Thyroid gland (tissue), 4 donors: ENCODE measurements around the gene CERT1. TPM values are rescaled to one million over a fixed set of nuclear protein-coding genes. Genes with fewer than 3 reads are reported as not detected.

Experiments
- DNase-seq, 2 donors: peaks; one replicate each; pipeline ENCODE4 v3.0.0-alpha.2; 2019
- H3K27ac ChIP-seq, 3 donors: fragments of 200-600 bp; sonication (generic); 1 replicate in 2 of 3; 2 replicates in 1 of 3; pipeline ENCODE4 v1.5.1; 2016 to 2019; ENCODE audit warnings: mild to moderate bottlenecking in 1 of 3, moderate library complexity in 1 of 3
- H3K27me3 ChIP-seq: fragments of 200-600 bp; sonication (generic); one replicate; pipeline ENCODE4 v1.5.1; 2019
- H3K36me3 ChIP-seq, 2 donors: fragments of 200-600 bp; sonication (generic); one replicate each; pipeline ENCODE4 v1.5.1; 2016 to 2019
- H3K4me1 ChIP-seq, 2 donors: fragments of 200-600 bp; sonication (generic); one replicate each; pipeline ENCODE4 v1.5.1; 2017 to 2019
- H3K4me3 ChIP-seq, 3 donors: fragments of 200-600 bp; sonication (generic); replicated peaks in 1 of 3; 1 replicate in 2 of 3; 2 replicates in 1 of 3; pipeline ENCODE4 v1.5.1; 2016; ENCODE audit warnings: mild to moderate bottlenecking in 1 of 3
- H3K9me3 ChIP-seq: fragments of 200-600 bp; sonication (generic); one replicate; pipeline ENCODE4 v1.5.1; 2017
- CTCF ChIP-seq, 6 experiments: fragments of 200-600 bp in 3 of 6; fragments of 450-650 bp in 3 of 6; sonication (generic) in 3 of 6; IDR thresholded peaks; one replicate each; pipeline ENCODE4 v1.5.1; 2016 to 2019; ENCODE audit warnings: antibody characterized with exemption in 6 of 6, mild to moderate bottlenecking in 2 of 6, inconsistent platforms in 1 of 6, moderate library complexity in 1 of 6
- POLR2A ChIP-seq, 2 donors: fragments of 450-650 bp; IDR thresholded peaks; one replicate each; pipeline ENCODE4 v1.6.1; 2017; ENCODE audit warnings: antibody characterized with exemption in 2 of 2, mild to moderate bottlenecking in 2 of 2, moderate library complexity in 1 of 2
- whole genome bisulfite sequencing, 2 donors: methylation state at CpG; one replicate each; pipeline ENCODE4 v1.1.5; 2017; 5-methylcytosine and 5-hydroxymethylcytosine counted together
- intact Hi-C: fragments of 100-400 bp; cut with DNase I; formaldehyde crosslinking; loops from one replicate; pipeline ENCODE4 v1.15.1; 2023
- small RNA-seq: library from RNA; depleted of rRNA; stranded (forward); fragments of <200 nt; gene quantifications from one replicate; pipeline ENCODE3, GENCODE V24; 2016
- total RNA-seq, 4 donors: library from RNA; depleted of rRNA; stranded (reverse); fragments of >200 nt; gene quantifications; one replicate each; pipeline ENCODE4 v1.2.3, GENCODE V29; 2016

The CERT1 gene
- total RNA-seq, 4 donors from 2014 or later: 66.3 to 87.5 (median 78.0) TPM

GRCh38 chr5:75331095-75332090 lies 180.0 kb downstream of the CERT1 start:
- no peak overlapping the region for H3K27ac ChIP-seq
- peaks cover 0 to 5% of the 10 kb centered on the region in 2 donors for H3K4me1 ChIP-seq
- no peak for TF ChIP-seq CTCF (IDR thresholded peaks at IDR 0.05)
- no peak for TF ChIP-seq POLR2A (IDR thresholded peaks at IDR 0.05)
- no peaks in the 10 kb centered on the region for H3K9me3 ChIP-seq
- intact Hi-C loops: loop anchor here (10.0 kb wide), 1 partner anchor 353 kb away; no protein-coding TSS in a partner anchor
- 66 to 68% methylated on average over 4 of the region's 4 CpGs for WGBS, 2 donors
- no peaks in the 10 kb centered on the region for H3K36me3 ChIP-seq
- no peaks in the 10 kb centered on the region for H3K27me3 ChIP-seq
- no peak for DNase-seq
- no peak overlapping the region for H3K4me3 ChIP-seq

GRCh38 chr5:75330404-75330803 lies 181.0 kb downstream of the CERT1 start:
- H3K27ac ChIP-seq: no peak overlapping the region
- no peaks in the 10 kb centered on the region for H3K27me3 ChIP-seq
- WGBS, 2 donors: 85 to 95% methylated on average over 7 of the region's 7 CpGs
- intact Hi-C loops: loop anchor here (10.0 kb wide), 1 partner anchor 354 kb away; no protein-coding TSS in a partner anchor
- H3K36me3 ChIP-seq: no peaks in the 10 kb centered on the region
- no peak for TF ChIP-seq CTCF (IDR thresholded peaks at IDR 0.05)
- no peak for TF ChIP-seq POLR2A (IDR thresholded peaks at IDR 0.05)
- no peaks in the 10 kb centered on the region for H3K9me3 ChIP-seq
- no peaks in the 10 kb centered on the region for H3K4me1 ChIP-seq
- DNase-seq: no peak
- no peak overlapping the region for H3K4me3 ChIP-seq

Small RNA genes within 50 kb of the gene (small RNA-seq; reads per million reads assigned to genes)
- not detected for gene RNU7-175P

Other genes with a start within 250 kb of the CERT1 start
- 10 to 100 TPM; 30.2 to 56.2 (median 42.5) TPM for gene HMGCR, start 174.4 kb downstream of the CERT1 start, total RNA-seq
- gene POLK, start 262 bp upstream of the CERT1 start, total RNA-seq: 10 to 100 TPM; 49.8 to 74.5 (median 63.3) TPM
- gene ANKDD1B, start 99.8 kb upstream of the CERT1 start, total RNA-seq: 1 to 10 TPM in 2 of 4 donors, not detected in 2; 1.1 to 1.7 TPM
- gene POC5, start 205.8 kb upstream of the CERT1 start, total RNA-seq: 10 to 100 TPM in 3 of 4 donors, 1 to 10 TPM in 1; 9.5 to 24.3 (median 14.4) TPM